CD4-positive, CD25-positive, alpha-beta regulatory T cell (primary cell): ENCODE data around the gene KCNJ16. TPM values are rescaled to one million over a fixed set of nuclear protein-coding genes. Genes with fewer than 3 reads are reported as not detected.

Experiments used
- ATAC-seq, 2 donors: fragments of 150-1000 bp; cut with Tn5 transposase; one replicate each; pipeline ENCODE4 v1.10.0; 2021; ENCODE audit warnings: low read depth in 2 of 2, moderate number of reproducible peaks in 2 of 2, moderate library complexity in 1 of 2
- DNase-seq, 3 donors: peaks; one replicate each; pipeline versions ENCODE4 v3.0.0 to v3.0.0-alpha.2; 2012 to 2022; ENCODE audit warnings: mixed read lengths in 1 of 3
- H3K27ac ChIP-seq: one replicate; pipeline ENCODE4 v1.7.0; 2013; ENCODE audit warnings: mild to moderate bottlenecking, low read length; ENCODE audit not compliant: insufficient read depth, poor library complexity, severe bottlenecking
- H3K27me3 ChIP-seq: one replicate; pipeline ENCODE4 v1.7.0; 2013; ENCODE audit warnings: low read length; ENCODE audit not compliant: control insufficient read depth, insufficient read depth
- H3K36me3 ChIP-seq: one replicate; pipeline ENCODE4 v1.7.0; 2013; ENCODE audit warnings: mild to moderate bottlenecking, low read length, moderate library complexity; ENCODE audit not compliant: control insufficient read depth, insufficient read depth
- H3K4me1 ChIP-seq: 2 replicates; pipeline ENCODE4 v1.7.0; 2013; ENCODE audit warnings: mild to moderate bottlenecking, low read length; ENCODE audit not compliant: insufficient read depth, control insufficient read depth, poor library complexity, severe bottlenecking
- H3K4me3 ChIP-seq: one replicate; pipeline ENCODE4 v1.7.0; 2013; ENCODE audit warnings: low read depth, mild to moderate bottlenecking, low read length, moderate library complexity
- H3K9me3 ChIP-seq, 2 experiments: 1 replicate in 1 of 2; 2 replicates in 1 of 2; pipeline ENCODE4 v1.7.0; 2013; ENCODE audit warnings: low read length in 2 of 2, mild to moderate bottlenecking in 1 of 2, moderate library complexity in 1 of 2; ENCODE audit not compliant: control insufficient read depth in 2 of 2
- H3K27ac Mint-ChIP-seq, 3 donors: one replicate each; pipeline ENCODE4 v1.8.0; 2020 to 2022; ENCODE audit warnings: mild to moderate bottlenecking in 3 of 3, mixed read lengths in 3 of 3, moderate library complexity in 2 of 3
- H3K27me3 Mint-ChIP-seq: one replicate; pipeline ENCODE4 v1.8.0; 2022; ENCODE audit warnings: mild to moderate bottlenecking, mixed read lengths
- H3K36me3 Mint-ChIP-seq: one replicate; pipeline ENCODE4 v1.8.0; 2020; ENCODE audit warnings: mixed read lengths
- H3K4me1 Mint-ChIP-seq, 4 donors: one replicate each; pipeline ENCODE4 v1.8.0; 2020 to 2022; ENCODE audit warnings: mixed read lengths in 4 of 4, mild to moderate bottlenecking in 1 of 4
- H3K4me3 Mint-ChIP-seq, 4 donors: one replicate each; pipeline ENCODE4 v1.8.0; 2020 to 2022; ENCODE audit warnings: mild to moderate bottlenecking in 4 of 4, mixed read lengths in 4 of 4, moderate library complexity in 3 of 4
- H3K9me3 Mint-ChIP-seq, 7 donors: one replicate each; pipeline ENCODE4 v1.8.0; 2020 to 2022; ENCODE audit warnings: mixed read lengths in 7 of 7, mild to moderate bottlenecking in 3 of 7, moderate library complexity in 2 of 7
- polyA plus RNA-seq, 4 donors: library from polyadenylated mRNA; unstranded; fragments of 300-500 nt; fragmentation: Illumina TruSeq; gene quantifications; one replicate each; pipeline ENCODE4 v1.2.3, GENCODE V29; 2021
- total RNA-seq: library from RNA; stranded (reverse); gene quantifications from one replicate; pipeline ENCODE4 v1.2.3, GENCODE V29; 2022

The KCNJ16 gene
- total and polyA plus RNA-seq, 5 donors from 2014 or later: not detected

- Histone ChIP-seq H3K9me3 (no peaks in the 10 kb centered on the region), H3K27ac (no peak overlapping the region), H3K4me3 (no peak overlapping the region), H3K4me1 (no peaks in the 10 kb centered on the region), H3K27me3 (no peaks in the 10 kb centered on the region), H3K36me3 (no peaks in the 10 kb centered on the region)
- DNase-seq (no peak), ATAC-seq (no peak)
- H3K36me3 Mint-ChIP-seq: no peaks in the 10 kb centered on the region
- H3K4me1 Mint-ChIP-seq: no peaks in the 10 kb centered on the region
- H3K27me3 Mint-ChIP-seq: no peaks in the 10 kb centered on the region
- H3K4me3 Mint-ChIP-seq: no peak overlapping the region
- H3K9me3 Mint-ChIP-seq: peaks cover 0 to 4% (median 0%) of the 10 kb centered on the region in 7 donors
- no peak overlapping the region for H3K27ac Mint-ChIP-seq
Measured at GRCh38 chr17:70091005-70091568, 16.1 kb downstream of the KCNJ16 start.

GRCh38 chr17:70091696-70092095, 16.7 kb downstream of the KCNJ16 start:
- Mint-ChIP-seq H3K4me3 (no peak overlapping the region), H3K4me1 (no peaks in the 10 kb centered on the region), H3K27me3 (no peaks in the 10 kb centered on the region), H3K9me3 (peaks cover 0 to 4% (median 0%) of the 10 kb centered on the region in 7 donors), H3K36me3 (no peaks in the 10 kb centered on the region), H3K27ac (no peak overlapping the region)
- H3K9me3 ChIP-seq: no peaks in the 10 kb centered on the region
- H3K4me1 ChIP-seq: no peaks in the 10 kb centered on the region
- DNase-seq: no peak
- no peaks in the 10 kb centered on the region for H3K27me3 ChIP-seq
- H3K27ac ChIP-seq: no peak overlapping the region
- no peaks in the 10 kb centered on the region for H3K36me3 ChIP-seq
- no peak overlapping the region for H3K4me3 ChIP-seq
- ATAC-seq: no peak

GRCh38 chr17:70093163-70093562, 18.1 kb downstream of the KCNJ16 start:
- peaks cover 0 to 4% (median 0%) of the 10 kb centered on the region in 7 donors for H3K9me3 Mint-ChIP-seq
- Histone ChIP-seq H3K4me3 (no peak overlapping the region), H3K9me3 (no peaks in the 10 kb centered on the region), H3K27me3 (no peaks in the 10 kb centered on the region), H3K27ac (no peak overlapping the region), H3K36me3 (no peaks in the 10 kb centered on the region), H3K4me1 (no peaks in the 10 kb centered on the region)
- no peak overlapping the region for H3K27ac Mint-ChIP-seq
- ATAC-seq: no peak
- no peaks in the 10 kb centered on the region for H3K36me3 Mint-ChIP-seq
- DNase-seq: no peak
- H3K27me3 Mint-ChIP-seq: no peaks in the 10 kb centered on the region
- H3K4me3 Mint-ChIP-seq: no peak overlapping the region
- no peaks in the 10 kb centered on the region for H3K4me1 Mint-ChIP-seq

GRCh38 chr17:70095455-70095854, 20.4 kb downstream of the KCNJ16 start:
- no peak overlapping the region for H3K27ac ChIP-seq
- H3K9me3 ChIP-seq: no peaks in the 10 kb centered on the region
- DNase-seq: no peak
- no peaks in the 10 kb centered on the region for H3K27me3 ChIP-seq
- Mint-ChIP-seq H3K4me3 (no peak overlapping the region), H3K27ac (no peak overlapping the region), H3K27me3 (no peaks in the 10 kb centered on the region), H3K9me3 (peaks cover 0 to 4% (median 0%) of the 10 kb centered on the region in 7 donors), H3K4me1 (no peaks in the 10 kb centered on the region), H3K36me3 (no peaks in the 10 kb centered on the region)
- no peak for ATAC-seq
- H3K4me3 ChIP-seq: no peak overlapping the region
- no peaks in the 10 kb centered on the region for H3K4me1 ChIP-seq
- no peaks in the 10 kb centered on the region for H3K36me3 ChIP-seq

- Mint-ChIP-seq H3K27me3 (no peaks in the 10 kb centered on the region), H3K9me3 (peaks cover 0 to 4% (median 0%) of the 10 kb centered on the region in 7 donors), H3K4me3 (no peak overlapping the region), H3K36me3 (no peaks in the 10 kb centered on the region), H3K4me1 (no peaks in the 10 kb centered on the region), H3K27ac (no peak overlapping the region)
- ATAC-seq (no peak), DNase-seq (no peak)
- no peak overlapping the region for H3K4me3 ChIP-seq
- H3K9me3 ChIP-seq: no peaks in the 10 kb centered on the region
- no peaks in the 10 kb centered on the region for H3K27me3 ChIP-seq
- H3K4me1 ChIP-seq: no peaks in the 10 kb centered on the region
- H3K36me3 ChIP-seq: no peaks in the 10 kb centered on the region
- no peak overlapping the region for H3K27ac ChIP-seq
Measured at GRCh38 chr17:70096861-70097260, 21.8 kb downstream of the KCNJ16 start.

GRCh38 chr17:70098030-70098429, 23.0 kb downstream of the KCNJ16 start:
- Mint-ChIP-seq H3K27ac (no peak overlapping the region), H3K9me3 (peaks cover 0 to 7% (median 0%) of the 10 kb centered on the region in 7 donors), H3K36me3 (no peaks in the 10 kb centered on the region), H3K4me3 (no peak overlapping the region), H3K4me1 (no peaks in the 10 kb centered on the region), H3K27me3 (no peaks in the 10 kb centered on the region)
- no peaks in the 10 kb centered on the region for H3K4me1 ChIP-seq
- no peaks in the 10 kb centered on the region for H3K9me3 ChIP-seq
- DNase-seq (no peak), ATAC-seq (no peak)
- H3K36me3 ChIP-seq: no peaks in the 10 kb centered on the region
- no peak overlapping the region for H3K4me3 ChIP-seq
- H3K27me3 ChIP-seq: no peaks in the 10 kb centered on the region
- no peak overlapping the region for H3K27ac ChIP-seq

- Mint-ChIP-seq H3K9me3 (peaks cover 0 to 7% (median 0%) of the 10 kb centered on the region in 7 donors), H3K4me3 (no peak overlapping the region), H3K36me3 (no peaks in the 10 kb centered on the region), H3K4me1 (no peaks in the 10 kb centered on the region), H3K27me3 (no peaks in the 10 kb centered on the region), H3K27ac (no peak overlapping the region)
- Histone ChIP-seq H3K4me1 (no peaks in the 10 kb centered on the region), H3K27ac (no peak overlapping the region), H3K9me3 (no peaks in the 10 kb centered on the region), H3K4me3 (no peak overlapping the region), H3K36me3 (no peaks in the 10 kb centered on the region), H3K27me3 (no peaks in the 10 kb centered on the region)
- ATAC-seq: no peak
- DNase-seq: no peak
Measured at GRCh38 chr17:70099294-70099693, 24.3 kb downstream of the KCNJ16 start.

- Histone ChIP-seq H3K9me3 (no peaks in the 10 kb centered on the region), H3K36me3 (no peaks in the 10 kb centered on the region), H3K27me3 (no peaks in the 10 kb centered on the region), H3K27ac (no peak overlapping the region), H3K4me1 (no peaks in the 10 kb centered on the region), H3K4me3 (no peak overlapping the region)
- peaks cover 0 to 7% (median 0%) of the 10 kb centered on the region in 7 donors for H3K9me3 Mint-ChIP-seq
- no peaks in the 10 kb centered on the region for H3K36me3 Mint-ChIP-seq
- ATAC-seq: no peak
- no peak overlapping the region for H3K4me3 Mint-ChIP-seq
- no peaks in the 10 kb centered on the region for H3K27me3 Mint-ChIP-seq
- H3K4me1 Mint-ChIP-seq: no peaks in the 10 kb centered on the region
- no peak for DNase-seq
- H3K27ac Mint-ChIP-seq: no peak overlapping the region
Measured at GRCh38 chr17:70099884-70100283, 24.9 kb downstream of the KCNJ16 start.
